ENCODE measurements around the gene TGM5. TPM values are rescaled to one million over a fixed set of nuclear protein-coding genes. Genes with fewer than 3 reads are reported as not detected.
"Not testable (repeated sequence)": the region's sequence is repeated elsewhere in the genome, so short reads cannot be mapped to it uniquely, and the experiment has no call there.

TGM5 gene
- total RNA-seq, 4 donors from 2014 or later: 12.1 TPM; not detected in 3

GRCh38 chr15:43204016-43204901 lies 62.5 kb downstream of the TGM5 start:
- no peak for DNase-seq
- 26 to 36% methylated on average over 7 to 8 of the region's 8 CpGs for WGBS, 2 donors (ENCODE audit: low coverage in 1 of 2)

GRCh38 chr15:43199945-43200488 lies 66.7 kb downstream of the TGM5 start:
- TF ChIP-seq POLR2AphosphoS5 (IDR thresholded peaks at IDR 0.05) (no peak), POLR2A (IDR thresholded peaks at IDR 0.05) (no peak), EP300 (IDR thresholded peaks at IDR 0.05; ENCODE audit: low read depth) (no peak)
- TF ChIP-seq, protein P1, sequence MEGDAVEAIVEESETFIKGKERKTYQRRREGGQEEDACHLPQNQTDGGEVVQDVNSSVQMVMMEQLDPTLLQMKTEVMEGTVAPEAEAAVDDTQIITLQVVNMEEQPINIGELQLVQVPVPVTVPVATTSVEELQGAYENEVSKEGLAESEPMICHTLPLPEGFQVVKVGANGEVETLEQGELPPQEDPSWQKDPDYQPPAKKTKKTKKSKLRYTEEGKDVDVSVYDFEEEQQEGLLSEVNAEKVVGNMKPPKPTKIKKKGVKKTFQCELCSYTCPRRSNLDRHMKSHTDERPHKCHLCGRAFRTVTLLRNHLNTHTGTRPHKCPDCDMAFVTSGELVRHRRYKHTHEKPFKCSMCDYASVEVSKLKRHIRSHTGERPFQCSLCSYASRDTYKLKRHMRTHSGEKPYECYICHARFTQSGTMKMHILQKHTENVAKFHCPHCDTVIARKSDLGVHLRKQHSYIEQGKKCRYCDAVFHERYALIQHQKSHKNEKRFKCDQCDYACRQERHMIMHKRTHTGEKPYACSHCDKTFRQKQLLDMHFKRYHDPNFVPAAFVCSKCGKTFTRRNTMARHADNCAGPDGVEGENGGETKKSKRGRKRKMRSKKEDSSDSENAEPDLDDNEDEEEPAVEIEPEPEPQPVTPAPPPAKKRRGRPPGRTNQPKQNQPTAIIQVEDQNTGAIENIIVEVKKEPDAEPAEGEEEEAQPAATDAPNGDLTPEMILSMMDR (IDR thresholded peaks at IDR 0.05): no peak
- Histone ChIP-seq H3K36me3 (peaks cover 0 to 12% (median 4%) of the 10 kb centered on the region in 4 donors), H3K9me3 (no peaks in the 10 kb centered on the region), H3K27ac (no peak overlapping the region), H3K4me3 (no peak overlapping the region), H3K4me1 (peaks cover 0 to 4% (median 0%) of the 10 kb centered on the region in 4 donors), H3K27me3 (no peaks in the 10 kb centered on the region)
- DNase-seq: no peak
- in situ Hi-C loops (cut with MboI; ENCODE audit: low pct_ligation_motif_present in 1 of 4, low pct_unique_long_range_greater_than_20kb in 1 of 4, low sequenced_read_pairs in 3 of 4): no loop called here
- intact Hi-C loops (cut with DNase I; ENCODE audit: low total_unique reads): no loop called here
- WGBS, 2 donors (ENCODE audit: low coverage in 1 of 2): 67 to 80% methylated on average over 3 of the region's 3 CpGs

More at GRCh38 chr15:43204016-43204901, 62.5 kb downstream of the TGM5 start:
- Histone ChIP-seq H3K9me3 (no peaks in the 10 kb centered on the region), H3K36me3 (no peaks in the 10 kb centered on the region), H3K27ac (no peak overlapping the region), H3K27me3 (no peaks in the 10 kb centered on the region), H3K4me3 (no peak overlapping the region), H3K4me1 (peaks cover 0 to 4% (median 0%) of the 10 kb centered on the region in 4 donors)
- intact Hi-C loops (cut with DNase I; ENCODE audit: low total_unique reads) (no loop called here), in situ Hi-C loops (cut with MboI; ENCODE audit: low pct_ligation_motif_present in 1 of 4, low pct_unique_long_range_greater_than_20kb in 1 of 4, low sequenced_read_pairs in 3 of 4) (no loop called here)
- TF ChIP-seq, protein P1 (IDR thresholded peaks at IDR 0.05): peak; percentile 36 to 52 (median 48)
- no peak for TF ChIP-seq POLR2A (IDR thresholded peaks at IDR 0.05)
- TF ChIP-seq EP300 (IDR thresholded peaks at IDR 0.05; ENCODE audit: low read depth): no peak
- TF ChIP-seq POLR2AphosphoS5 (IDR thresholded peaks at IDR 0.05): no peak

- peaks cover 0 to 22% (median 9%) of the 10 kb centered on the region in 4 donors for H3K36me3 ChIP-seq
- H3K4me3 ChIP-seq: no peak overlapping the region
- no peaks in the 10 kb centered on the region for H3K27me3 ChIP-seq
- intact Hi-C loops (cut with DNase I; ENCODE audit: low total_unique reads): no loop called here
- TF ChIP-seq EP300 (IDR thresholded peaks at IDR 0.05; ENCODE audit: low read depth) (no peak), POLR2AphosphoS5 (IDR thresholded peaks at IDR 0.05) (no peak), POLR2A (IDR thresholded peaks at IDR 0.05) (no peak)
- TF ChIP-seq, protein P1 (IDR thresholded peaks at IDR 0.05): no peak
- H3K9me3 ChIP-seq: no peaks in the 10 kb centered on the region
- H3K4me1 ChIP-seq: no peaks in the 10 kb centered on the region
- H3K27ac ChIP-seq: no peak overlapping the region
- WGBS, 2 donors (ENCODE audit: low coverage in 1 of 2): 100% methylated on average over 3 of the region's 3 CpGs; no CpG with 5 or more reads in 1 of the 2 donors
- no peak for DNase-seq
- in situ Hi-C loops (cut with MboI; ENCODE audit: low pct_ligation_motif_present in 1 of 4, low pct_unique_long_range_greater_than_20kb in 1 of 4, low sequenced_read_pairs in 3 of 4): no loop called here
These were observed 67.7 kb downstream of the TGM5 start for GRCh38 chr15:43198992-43199391.

DNA sequence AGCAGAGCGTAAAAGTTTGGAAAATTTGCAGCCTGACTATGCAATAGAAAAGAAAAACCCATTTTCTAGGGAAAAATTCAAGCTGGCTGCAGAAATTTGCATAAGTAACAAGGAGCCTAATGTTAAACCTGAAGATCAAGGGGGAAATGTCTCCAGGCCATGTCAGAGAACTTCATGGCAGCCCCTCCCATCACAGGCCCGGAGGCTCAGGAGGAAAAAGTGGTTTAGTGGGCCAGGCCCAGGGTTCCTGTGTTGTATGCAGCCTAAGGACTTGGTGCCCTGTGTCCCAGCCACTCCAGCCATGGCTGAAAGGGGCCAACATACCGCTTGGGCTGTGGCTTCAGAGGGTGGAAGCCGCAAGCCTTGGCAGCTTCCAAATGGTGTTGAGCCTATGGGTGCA lies 68.2 kb downstream of the TGM5 start:
- peaks cover 0 to 22% (median 10%) of the 10 kb centered on the region in 4 donors for H3K36me3 ChIP-seq
- 97 to 100% methylated on average over 1 to 4 of the region's 4 CpGs for WGBS, 2 donors (ENCODE audit: low coverage in 1 of 2)
- in situ Hi-C loops (cut with MboI; ENCODE audit: low pct_ligation_motif_present in 1 of 4, low pct_unique_long_range_greater_than_20kb in 1 of 4, low sequenced_read_pairs in 3 of 4); DNase-seq; H3K4me3 ChIP-seq; H3K27me3 ChIP-seq; H3K9me3 ChIP-seq; H3K27ac ChIP-seq; H3K4me1 ChIP-seq; intact Hi-C loops (cut with DNase I; ENCODE audit: low total_unique reads): not testable (repeated sequence)

- intact Hi-C loops (cut with DNase I; ENCODE audit: low total_unique reads); DNase-seq; H3K9me3 ChIP-seq; H3K4me3 ChIP-seq; H3K4me1 ChIP-seq; in situ Hi-C loops (cut with MboI; ENCODE audit: low pct_ligation_motif_present in 1 of 4, low pct_unique_long_range_greater_than_20kb in 1 of 4, low sequenced_read_pairs in 3 of 4); H3K27me3 ChIP-seq; H3K27ac ChIP-seq: not testable (repeated sequence)
- WGBS, 2 donors (ENCODE audit: low coverage in 1 of 2): 87 to 89% methylated on average over 3 of the region's 3 CpGs
- peaks cover 0 to 25% (median 12%) of the 10 kb centered on the region in 4 donors for H3K36me3 ChIP-seq
These were observed 69.0 kb downstream of the TGM5 start for GRCh38 chr15:43197773-43198172.

Data from transverse colon (tissue), 4 donors.